ENCODE results near the gene CD58. TPM values are rescaled to one million over a fixed set of nuclear protein-coding genes. Genes with fewer than 3 reads are reported as not detected.

The CD58 gene
- polyA plus RNA-seq, 4 donors, result 11.1 to 19.6 (median 17.1) TPM

DNA sequence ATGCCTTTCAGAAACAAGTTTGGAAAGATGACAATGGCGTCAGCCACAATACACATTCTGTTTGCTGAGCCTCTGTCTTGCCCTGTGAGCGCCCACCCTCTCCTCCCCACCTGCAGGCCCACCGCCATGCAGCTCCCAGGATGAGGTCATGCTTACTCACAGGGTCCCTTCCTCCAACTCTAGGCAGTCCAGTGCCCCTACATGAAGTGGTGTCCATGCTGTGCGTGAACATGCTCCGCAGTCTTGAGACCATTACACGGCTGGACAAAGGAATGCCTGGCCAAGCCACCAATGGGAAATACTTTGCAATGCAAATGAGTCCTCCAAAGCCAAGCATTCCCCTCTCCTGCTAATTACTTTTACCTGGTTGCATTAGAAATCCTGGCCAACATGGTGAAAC is 92.2 kb downstream of the CD58 start:
- DNase-seq (ENCODE audit: low read depth in 4 of 4, low spot score in 3 of 4), result no peak

DNA sequence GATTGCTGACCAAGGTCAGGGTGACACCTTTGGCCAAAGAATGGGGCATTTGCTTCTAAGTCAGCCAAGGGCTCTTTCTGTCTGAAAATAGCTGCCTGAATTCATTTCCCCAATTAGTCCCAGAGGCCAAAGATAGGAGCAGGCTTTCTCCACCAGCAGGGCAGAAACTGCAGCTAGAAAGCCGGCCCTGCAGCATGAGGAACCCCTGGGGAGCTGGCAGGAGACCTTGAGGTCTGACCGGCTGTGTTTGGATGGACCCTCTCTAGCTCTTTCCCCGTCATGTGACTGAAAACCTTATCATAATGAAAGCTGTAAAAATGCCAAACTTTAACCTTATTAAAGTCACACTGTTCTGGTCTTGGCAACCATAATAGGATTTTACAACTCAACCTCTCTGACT is 93.4 kb downstream of the CD58 start:
- no peak for DNase-seq (ENCODE audit: low read depth in 4 of 4, low spot score in 3 of 4)

DNA sequence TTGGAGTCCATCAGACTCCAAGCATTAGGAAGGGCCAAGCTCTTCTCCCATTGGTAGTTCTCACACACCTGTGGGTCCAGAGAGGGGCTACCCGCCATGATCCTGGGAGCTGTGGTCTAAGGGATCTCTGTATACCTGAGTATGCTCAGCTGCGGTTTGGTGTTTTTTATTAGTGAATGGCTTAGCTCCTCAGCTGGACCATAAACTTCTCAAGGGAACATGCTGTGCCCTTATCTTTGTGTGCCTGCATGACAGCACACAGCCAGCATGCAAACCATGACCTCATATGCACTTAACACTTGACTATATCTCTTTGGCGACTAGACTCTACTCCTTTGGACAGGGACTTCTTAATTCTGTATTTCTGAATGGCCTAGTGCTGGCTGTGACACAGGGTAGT is 94.5 kb downstream of the CD58 start:
- DNase-seq (ENCODE audit: low read depth in 4 of 4, low spot score in 3 of 4), result no peak

DNA sequence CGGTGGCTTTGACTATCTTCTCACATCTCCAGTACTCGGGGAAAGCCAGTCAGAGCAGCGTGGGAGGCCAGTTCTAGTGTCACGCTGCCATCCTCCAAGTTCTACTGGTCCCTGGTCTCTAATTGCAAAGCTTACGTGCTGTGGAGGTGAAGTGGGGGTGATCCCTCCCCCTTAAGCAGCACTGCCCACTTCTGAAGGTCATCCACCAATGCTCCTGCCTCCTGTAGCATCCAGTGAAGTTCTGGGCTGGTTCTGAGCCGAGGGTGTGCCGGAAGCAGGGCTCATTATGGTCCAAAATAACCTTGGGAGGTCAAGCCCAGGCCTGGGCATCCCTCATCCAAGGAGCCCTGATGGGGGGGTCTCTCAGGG is 95.0 kb downstream of the CD58 start:
- no peak for DNase-seq (ENCODE audit: low read depth in 4 of 4, low spot score in 3 of 4)

DNA sequence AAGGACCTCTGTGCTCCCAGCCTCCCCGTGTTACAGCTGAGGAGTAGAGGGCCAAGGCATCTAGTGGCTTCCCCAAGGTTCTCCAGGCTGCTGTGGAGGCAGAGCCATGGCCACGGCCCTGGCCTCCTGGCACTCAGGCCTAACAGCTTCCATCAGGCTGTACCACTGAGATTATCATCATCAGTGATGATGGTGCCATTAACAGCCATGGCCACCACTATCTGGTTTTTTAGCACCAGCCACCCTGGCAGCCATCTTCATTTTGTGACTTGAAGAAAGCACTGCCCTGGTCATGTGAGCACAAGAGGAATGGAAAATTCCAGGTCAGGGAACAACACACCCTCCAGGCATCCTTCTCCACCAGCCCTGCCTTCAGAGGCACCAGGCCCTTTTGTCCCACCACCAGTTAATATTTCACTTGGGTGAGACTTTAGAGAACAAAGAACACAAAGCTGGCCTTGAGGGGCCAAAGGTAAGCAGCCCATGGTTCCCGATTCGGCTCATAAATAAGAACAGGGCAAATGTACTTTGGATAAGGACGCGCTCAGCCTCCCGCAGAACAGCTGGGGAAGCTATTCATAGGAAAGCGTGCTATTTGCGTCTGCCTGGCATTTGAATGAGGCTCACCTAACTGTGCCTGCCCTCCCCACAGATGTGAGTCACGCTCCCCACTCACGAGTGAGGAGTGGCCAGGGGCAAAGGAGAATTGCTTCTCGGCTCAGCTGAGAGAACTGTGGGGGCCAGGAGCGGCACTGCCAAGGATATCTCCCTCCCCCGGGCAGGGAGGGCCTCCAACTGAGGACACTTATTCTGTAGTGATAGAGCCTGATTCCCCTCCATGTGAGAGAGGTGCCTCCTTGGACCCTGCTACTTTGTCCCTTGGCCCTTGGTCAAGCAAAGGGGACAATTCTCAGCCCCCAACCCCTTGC is 95.6 kb downstream of the CD58 start:
- DNase-seq (ENCODE audit: low read depth in 4 of 4, low spot score in 3 of 4), result no peak

DNA sequence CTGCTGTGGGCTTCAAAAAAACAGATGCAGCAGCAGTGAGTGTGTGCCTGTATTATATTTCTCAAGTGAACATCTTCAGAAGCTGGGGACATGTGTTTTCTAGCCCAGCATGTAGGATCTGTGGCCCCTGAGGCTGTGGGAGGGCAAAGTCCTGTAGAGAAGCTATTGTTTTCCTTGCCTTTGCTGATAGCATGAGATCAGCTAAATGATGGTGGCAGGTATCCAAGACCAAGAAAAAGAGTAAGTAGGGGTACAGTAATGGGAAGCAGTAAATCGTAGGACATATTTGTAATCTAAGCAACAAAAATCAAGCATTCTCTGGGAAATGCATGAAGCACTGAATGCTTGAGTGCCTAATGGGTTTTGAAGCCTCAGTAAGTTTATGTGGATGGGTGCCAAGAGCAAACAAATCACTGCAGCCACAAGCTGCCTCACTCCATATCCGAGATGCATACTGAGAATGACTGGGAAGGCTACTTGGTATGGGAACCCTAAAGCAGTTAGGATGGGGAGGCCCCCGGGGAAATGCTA is 98.3 kb downstream of the CD58 start:
- DNase-seq (ENCODE audit: low read depth in 4 of 4, low spot score in 3 of 4), result no peak

DNA sequence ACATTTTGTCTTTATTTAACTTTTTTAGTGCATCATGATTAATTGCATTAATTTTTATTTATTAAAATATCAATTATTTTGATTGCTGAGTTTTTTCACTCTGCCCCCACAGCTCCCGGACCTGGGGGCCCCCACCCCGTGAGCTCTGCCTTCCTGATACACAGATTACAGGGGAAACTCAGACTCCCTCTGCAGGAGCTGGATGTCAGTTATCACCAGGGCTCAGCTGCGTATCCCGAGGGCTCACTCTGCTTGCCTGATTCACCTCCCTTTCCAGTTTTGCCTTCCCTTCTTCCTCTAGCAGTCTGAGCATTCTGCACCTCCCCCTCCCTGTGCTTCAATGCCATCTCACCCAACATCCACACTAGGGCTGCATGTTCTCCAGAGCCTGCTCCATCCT is 99.6 kb downstream of the CD58 start:
- DNase-seq (ENCODE audit: low read depth in 4 of 4, low spot score in 3 of 4), result no peak

DNA sequence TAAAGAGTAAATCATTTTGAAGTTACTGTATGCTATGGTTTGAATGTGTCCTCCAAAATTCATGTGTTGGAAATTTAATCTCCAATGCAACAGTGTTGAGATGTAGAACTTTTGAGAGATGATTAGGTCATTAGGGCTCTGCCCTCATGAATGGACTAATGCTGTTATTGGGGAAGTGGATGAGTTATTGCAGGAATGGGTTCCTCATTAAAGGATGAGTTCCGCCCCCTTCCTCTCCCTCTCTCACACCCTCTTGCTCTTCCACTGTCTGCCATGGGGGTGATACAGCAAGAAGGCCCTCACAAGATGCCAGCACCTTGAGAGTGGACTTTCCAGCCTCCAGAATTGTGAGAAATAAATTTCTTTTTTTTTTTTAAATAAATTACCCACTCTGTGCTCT is 100.2 kb downstream of the CD58 start:
- no peak for DNase-seq (ENCODE audit: low read depth in 4 of 4, low spot score in 3 of 4)

DNA sequence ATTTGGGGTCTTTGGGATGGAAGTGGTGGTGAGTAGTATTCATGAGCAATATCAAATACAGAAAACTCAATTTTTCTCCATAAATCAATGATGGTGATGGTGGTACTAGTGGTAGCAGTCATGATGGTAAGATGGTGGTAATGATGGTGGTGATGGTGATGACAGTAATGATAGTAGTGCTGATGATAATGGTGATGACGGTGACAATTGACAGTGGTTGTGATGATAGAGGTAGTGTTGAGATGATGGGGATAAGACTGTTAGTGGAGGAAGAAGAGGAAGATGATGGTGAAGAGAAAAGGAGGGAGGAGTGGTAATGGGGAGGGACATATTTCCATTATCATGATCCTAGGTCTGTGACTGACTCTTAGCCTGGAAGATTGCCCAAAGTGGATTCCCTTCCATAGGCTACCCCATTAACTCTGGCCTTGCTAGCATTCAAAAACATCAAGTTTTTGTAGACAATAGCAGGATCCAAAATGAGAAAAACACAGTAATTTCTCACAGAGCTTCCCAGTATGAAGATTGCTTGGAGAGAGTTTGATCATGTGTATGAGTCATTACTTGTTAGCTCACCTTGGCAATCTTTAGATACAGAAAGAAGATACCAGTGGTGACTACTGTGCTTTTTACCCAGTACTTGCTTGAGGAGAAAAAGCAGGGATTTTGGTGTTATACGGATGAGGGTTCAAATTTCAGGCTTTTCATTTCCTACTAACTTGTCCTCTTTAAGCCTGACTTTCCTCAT is 103.8 kb downstream of the CD58 start:
- no peak for DNase-seq (ENCODE audit: low read depth in 4 of 4, low spot score in 3 of 4)

DNA sequence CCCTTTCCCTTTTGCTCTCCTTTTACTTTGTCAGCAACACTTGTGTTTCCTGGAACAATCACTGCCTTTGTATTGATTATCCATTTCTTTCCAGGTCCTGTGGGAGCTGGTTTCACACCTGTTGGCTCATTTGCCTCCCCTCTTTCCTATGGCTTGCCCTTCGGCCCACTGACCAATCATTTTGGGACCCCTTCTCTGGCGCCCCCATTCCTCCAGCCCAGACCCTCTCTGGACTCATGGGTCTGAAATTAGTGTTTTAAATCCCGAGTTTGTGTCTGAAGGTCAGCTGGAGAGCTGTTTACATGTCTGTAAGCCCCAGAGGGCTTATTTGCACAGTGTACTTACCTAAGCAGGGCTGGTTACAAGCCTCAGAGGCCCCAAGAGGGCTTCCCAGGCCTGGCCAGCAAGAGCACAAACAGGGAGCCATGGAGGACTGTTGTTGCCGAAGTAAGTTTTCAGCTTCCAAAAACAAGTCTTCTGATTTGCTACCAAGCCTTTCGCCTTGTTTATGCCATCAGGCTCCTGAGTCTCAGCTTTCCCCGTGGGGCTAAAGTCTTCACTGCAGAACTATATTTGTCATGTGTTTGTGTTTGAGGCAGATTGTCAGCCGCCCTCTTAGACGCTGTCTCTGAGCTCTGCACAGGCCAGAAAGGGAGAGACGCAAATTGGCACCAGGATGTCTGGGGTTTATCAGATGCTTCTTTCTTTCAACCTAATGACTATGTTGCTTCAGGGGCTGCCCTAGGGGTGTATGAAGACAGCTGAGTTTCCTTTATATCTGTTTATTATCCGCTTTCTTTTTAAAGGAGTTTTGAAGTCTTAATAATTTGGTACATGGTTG is 104.8 kb downstream of the CD58 start:
- no peak for DNase-seq (ENCODE audit: low read depth in 4 of 4, low spot score in 3 of 4)

DNA sequence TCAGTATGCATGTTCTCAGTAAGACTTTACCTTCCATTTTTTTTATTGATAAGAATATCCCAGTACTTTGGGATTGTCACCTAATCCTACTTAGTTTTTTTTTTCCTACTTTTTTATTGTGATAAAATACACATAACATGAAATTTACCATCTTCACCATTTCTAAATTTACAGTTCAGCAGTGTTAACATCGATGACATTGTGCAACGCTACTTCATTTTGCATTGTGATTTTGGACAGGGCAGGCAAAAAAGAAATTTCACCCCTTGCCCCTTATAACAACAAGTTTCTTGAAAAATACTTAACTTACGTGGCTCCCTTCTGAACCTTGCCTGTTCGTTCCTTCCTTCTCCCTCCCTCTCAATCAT is 105.4 kb downstream of the CD58 start:
- DNase-seq (ENCODE audit: low read depth in 4 of 4, low spot score in 3 of 4), result no peak

Other genes with a start within 250 kb of the CD58 start
- gene ATP1A1, start 197.8 kb downstream of the CD58 start, polyA plus RNA-seq (ENCODE audit: insufficient read length in 4 of 4), result 100 to 1,000 TPM; 135 to 939 (median 904) TPM
- gene IGSF3, start 96.7 kb upstream of the CD58 start, polyA plus RNA-seq (ENCODE audit: insufficient read length in 4 of 4), result 10 to 100 TPM; 18.6 to 31.4 (median 27.4) TPM
- gene CD2, start 183.4 kb upstream of the CD58 start, polyA plus RNA-seq (ENCODE audit: insufficient read length in 4 of 4), result under 1 TPM; 0.19 to 0.60 (median 0.26) TPM

All from left renal pelvis (tissue), 4 donors.